Muscle layer of duodenum (tissue), 2 donors: ENCODE data around the gene SRL.

Experiments
- H3K27ac ChIP-seq: one replicate; pipeline ENCODE4 v1.7.0; 2013; ENCODE audit warnings: mild to moderate bottlenecking, low read length
- H3K27me3 ChIP-seq: one replicate; pipeline ENCODE4 v1.7.0; 2013; ENCODE audit warnings: low read depth, mild to moderate bottlenecking, control low read depth, low read length
- H3K36me3 ChIP-seq, 2 donors: one replicate each; pipeline ENCODE4 v1.7.0; 2013; ENCODE audit warnings: low read length in 2 of 2, control low read depth in 1 of 2, mild to moderate bottlenecking in 1 of 2; ENCODE audit not compliant: insufficient read depth in 2 of 2, control insufficient read depth in 1 of 2
- H3K4me1 ChIP-seq, 2 donors: one replicate each; pipeline ENCODE4 v1.7.0; 2013; ENCODE audit warnings: low read length in 2 of 2, mild to moderate bottlenecking in 2 of 2, control low read depth in 1 of 2, moderate library complexity in 1 of 2; ENCODE audit not compliant: insufficient read depth in 2 of 2, control insufficient read depth in 1 of 2
- H3K4me3 ChIP-seq, 2 donors: one replicate each; pipeline ENCODE4 v1.7.0; 2013; ENCODE audit warnings: low read length in 2 of 2, low read depth in 1 of 2, mild to moderate bottlenecking in 1 of 2
- H3K9me3 ChIP-seq, 2 donors: one replicate each; pipeline ENCODE4 v1.7.0; 2013; ENCODE audit warnings: low read length in 2 of 2, control low read depth in 1 of 2, mild to moderate bottlenecking in 1 of 2; ENCODE audit not compliant: control insufficient read depth in 1 of 2
- donor health status: healthy.

The SRL gene

GRCh38 chr16:4207683-4208340 is 34.1 kb downstream of the SRL start:
- Histone ChIP-seq H3K9me3 (no peaks in the 10 kb centered on the region), H3K4me3 (no peak overlapping the region), H3K27me3 (no peaks in the 10 kb centered on the region), H3K27ac (no peak overlapping the region), H3K36me3 (no peaks in the 10 kb centered on the region), H3K4me1 (no peaks in the 10 kb centered on the region)

- no peaks in the 10 kb centered on the region for H3K9me3 ChIP-seq
- no peaks in the 10 kb centered on the region for H3K36me3 ChIP-seq
- no peak overlapping the region for H3K4me3 ChIP-seq
- H3K4me1 ChIP-seq, result no peaks in the 10 kb centered on the region
- no peaks in the 10 kb centered on the region for H3K27me3 ChIP-seq
- no peak overlapping the region for H3K27ac ChIP-seq
These were observed 34.7 kb downstream of the SRL start for GRCh38 chr16:4207229-4207628.

- Histone ChIP-seq H3K27me3 (no peaks in the 10 kb centered on the region), H3K9me3 (no peaks in the 10 kb centered on the region), H3K27ac (no peak overlapping the region), H3K36me3 (no peaks in the 10 kb centered on the region), H3K4me3 (no peak overlapping the region), H3K4me1 (no peaks in the 10 kb centered on the region)
These were observed 35.2 kb downstream of the SRL start for GRCh38 chr16:4206680-4207079.

- no peaks in the 10 kb centered on the region for H3K27me3 ChIP-seq
- no peaks in the 10 kb centered on the region for H3K4me1 ChIP-seq
- H3K36me3 ChIP-seq, result no peaks in the 10 kb centered on the region
- no peaks in the 10 kb centered on the region for H3K9me3 ChIP-seq
- H3K4me3 ChIP-seq, result no peak overlapping the region
- no peak overlapping the region for H3K27ac ChIP-seq
These were observed 35.9 kb downstream of the SRL start for GRCh38 chr16:4205971-4206370.

GRCh38 chr16:4204521-4204920 is 37.4 kb downstream of the SRL start:
- no peaks in the 10 kb centered on the region for H3K36me3 ChIP-seq
- H3K9me3 ChIP-seq, result no peaks in the 10 kb centered on the region
- no peaks in the 10 kb centered on the region for H3K27me3 ChIP-seq
- no peak overlapping the region for H3K27ac ChIP-seq
- H3K4me3 ChIP-seq, result no peak overlapping the region
- peaks cover 0 to 4% of the 10 kb centered on the region in 2 donors for H3K4me1 ChIP-seq

GRCh38 chr16:4203748-4204147 is 38.1 kb downstream of the SRL start:
- no peak overlapping the region for H3K4me3 ChIP-seq
- no peak overlapping the region for H3K27ac ChIP-seq
- H3K27me3 ChIP-seq, result no peaks in the 10 kb centered on the region
- no peaks in the 10 kb centered on the region for H3K36me3 ChIP-seq
- H3K4me1 ChIP-seq, result peaks cover 0 to 4% of the 10 kb centered on the region in 2 donors
- H3K9me3 ChIP-seq, result no peaks in the 10 kb centered on the region

GRCh38 chr16:4202615-4203345 is 39.1 kb downstream of the SRL start:
- Histone ChIP-seq H3K9me3 (no peaks in the 10 kb centered on the region), H3K27ac (no peak overlapping the region), H3K27me3 (no peaks in the 10 kb centered on the region), H3K36me3 (no peaks in the 10 kb centered on the region), H3K4me3 (no peak overlapping the region), H3K4me1 (peaks cover 0 to 4% of the 10 kb centered on the region in 2 donors)

- H3K36me3 ChIP-seq, result no peaks in the 10 kb centered on the region
- H3K27ac ChIP-seq, result no peak overlapping the region
- no peak overlapping the region for H3K4me3 ChIP-seq
- H3K4me1 ChIP-seq, result peaks cover 0 to 4% of the 10 kb centered on the region in 2 donors
- no peaks in the 10 kb centered on the region for H3K27me3 ChIP-seq
- no peaks in the 10 kb centered on the region for H3K9me3 ChIP-seq
These were observed 41.1 kb downstream of the SRL start for GRCh38 chr16:4200781-4201137.

- Histone ChIP-seq H3K4me3 (no peak overlapping the region), H3K27ac (no peak overlapping the region), H3K36me3 (no peaks in the 10 kb centered on the region), H3K9me3 (no peaks in the 10 kb centered on the region), H3K27me3 (no peaks in the 10 kb centered on the region), H3K4me1 (peaks cover 0 to 4% of the 10 kb centered on the region in 2 donors)
These were observed 41.7 kb downstream of the SRL start for GRCh38 chr16:4200000-4200780.

- no peaks in the 10 kb centered on the region for H3K36me3 ChIP-seq
- peaks cover 0 to 4% of the 10 kb centered on the region in 2 donors for H3K4me1 ChIP-seq
- H3K27ac ChIP-seq, result no peak overlapping the region
- no peaks in the 10 kb centered on the region for H3K27me3 ChIP-seq
- no peaks in the 10 kb centered on the region for H3K9me3 ChIP-seq
- H3K4me3 ChIP-seq, result no peak overlapping the region
These were observed 43.1 kb downstream of the SRL start for GRCh38 chr16:4198816-4199215.

GRCh38 chr16:4194661-4195060 is 47.2 kb downstream of the SRL start:
- Histone ChIP-seq H3K9me3 (no peaks in the 10 kb centered on the region), H3K27ac (no peak overlapping the region), H3K4me1 (no peaks in the 10 kb centered on the region), H3K27me3 (no peaks in the 10 kb centered on the region), H3K36me3 (no peaks in the 10 kb centered on the region), H3K4me3 (no peak overlapping the region)
